CD4-positive, alpha-beta T cell (primary cell): ENCODE measurements around the gene FLT1. TPM values are rescaled to one million over a fixed set of nuclear protein-coding genes. Genes with fewer than 3 reads are reported as not detected.

Experiments used
- ATAC-seq: fragments of 200-7000 bp; cut with Tn5 transposase; one replicate; pipeline ENCODE4 v1.10.0; 2022; ENCODE audit warnings: mild to moderate bottlenecking; ENCODE audit not compliant: poor library complexity
- CTCF ChIA-PET: fragments of 350-600 bp; sonication (Branson Sonifier 250); formaldehyde crosslinking; loops from one replicate; lab custom pipeline; 2021; ENCODE audit warnings: antibody characterized with exemption, inconsistent platforms; lab: Charles Lee
- POLR2A ChIA-PET: fragments of 350-600 bp; sonication (Branson Sonifier 250); formaldehyde crosslinking; loops from one replicate; lab custom pipeline; 2021; ENCODE audit warnings: antibody characterized with exemption, inconsistent platforms; lab: Charles Lee
- DNase-seq, 14 experiments: peaks; one replicate each; pipeline ENCODE4 v3.0.0-alpha.2; 2013 to 2020; ENCODE audit warnings: mixed read lengths in 2 of 14
- H3K27ac ChIP-seq, 2 donors: one replicate each; pipeline versions ENCODE4 v1.5.1 to v1.7.0; 2013; ENCODE audit warnings: low read length in 2 of 2, low read depth in 1 of 2, mild to moderate bottlenecking in 1 of 2
- H3K27me3 ChIP-seq, 2 experiments: 1 replicate in 1 of 2; 2 replicates in 1 of 2; pipeline versions ENCODE4 v1.6.1 to v1.7.0; 2013; ENCODE audit warnings: low read length in 2 of 2, control low read depth in 1 of 2, mild to moderate bottlenecking in 1 of 2, moderate library complexity in 1 of 2; ENCODE audit not compliant: insufficient read depth in 2 of 2, control insufficient read depth in 1 of 2
- H3K36me3 ChIP-seq: one replicate; pipeline ENCODE4 v1.6.1; 2013; ENCODE audit warnings: low read length, control low read depth; ENCODE audit not compliant: insufficient read depth
- H3K4me1 ChIP-seq: one replicate; pipeline ENCODE4 v1.6.1; 2013; ENCODE audit warnings: low read length, control low read depth; ENCODE audit not compliant: insufficient read depth
- H3K4me3 ChIP-seq: one replicate; pipeline ENCODE4 v1.5.1; 2013; ENCODE audit warnings: mild to moderate bottlenecking, low read length, moderate library complexity
- H3K9me3 ChIP-seq, 2 experiments: 1 replicate in 1 of 2; 2 replicates in 1 of 2; pipeline versions ENCODE4 v1.6.1 to v1.7.0; 2013; ENCODE audit warnings: low read length in 2 of 2, mild to moderate bottlenecking in 2 of 2, control low read depth in 1 of 2, moderate library complexity in 1 of 2; ENCODE audit not compliant: control insufficient read depth in 1 of 2, insufficient read depth in 1 of 2
- H3K27ac Mint-ChIP-seq: one replicate; pipeline ENCODE4 v1.8.0; 2020; ENCODE audit warnings: mixed read lengths
- H3K27me3 Mint-ChIP-seq: one replicate; pipeline ENCODE4 v1.8.0; 2021; ENCODE audit warnings: mixed read lengths
- H3K36me3 Mint-ChIP-seq: one replicate; pipeline ENCODE4 v1.8.0; 2021; ENCODE audit warnings: low read depth, mixed read lengths
- H3K4me1 Mint-ChIP-seq: one replicate; pipeline ENCODE4 v1.8.0; 2021; ENCODE audit warnings: low read depth, mixed read lengths
- H3K4me3 Mint-ChIP-seq: one replicate; pipeline ENCODE4 v1.8.0; 2020; ENCODE audit warnings: mild to moderate bottlenecking, mixed read lengths
- H3K9me3 Mint-ChIP-seq: one replicate; pipeline ENCODE4 v1.8.0; 2020; ENCODE audit warnings: mixed read lengths
- intact Hi-C, 2 experiments: fragments of 100-400 bp; cut with DNase I in 1 of 2; cut with micrococcal nuclease in 1 of 2; formaldehyde crosslinking; loops; one replicate each; pipeline versions ENCODE4 v1.15.1 to v1.9.0; 2023 to 2025; cut with DNase I, micrococcal nuclease
- total RNA-seq, 174 experiments: library from RNA in 2 of 174; stranded (reverse) in 2 of 174; gene quantifications; one replicate each; pipeline ENCODE4 v1.2.3 and lab custom pipeline; 2021 to 2026
- TF ChIP-seq, protein P1 (sequence below): fragments of 200-600 bp; IDR thresholded peaks from one replicate; pipeline ENCODE4 v1.8.0; 2022; ENCODE audit warnings: antibody characterized with exemption, mild to moderate bottlenecking

Gene FLT1
- total RNA-seq, 2 experiments from 2014 or later, result 1.1 to 1.2 TPM

GRCh38 chr13:28485551-28485950 lies 9.4 kb downstream of the FLT1 start:
- intact Hi-C loops, result no loop called here
- DNase-seq (no peak), ATAC-seq (no peak)
- Histone ChIP-seq H3K27me3 (peaks cover 4 to 5% of the 10 kb centered on the region in 2 experiments), H3K4me3 (no peak overlapping the region), H3K4me1 (no peaks in the 10 kb centered on the region), H3K9me3 (no peaks in the 10 kb centered on the region), H3K27ac (no peak overlapping the region), H3K36me3 (no peaks in the 10 kb centered on the region)
- ChIA-PET POLR2A (no interaction called here), CTCF (no interaction called here)
- Mint-ChIP-seq H3K27ac (no peak overlapping the region), H3K27me3 (peaks cover 29% of the 10 kb centered on the region), H3K36me3 (no peaks in the 10 kb centered on the region), H3K4me1 (no peaks in the 10 kb centered on the region), H3K9me3 (no peaks in the 10 kb centered on the region), H3K4me3 (no peak overlapping the region)
- TF ChIP-seq, protein P1, sequence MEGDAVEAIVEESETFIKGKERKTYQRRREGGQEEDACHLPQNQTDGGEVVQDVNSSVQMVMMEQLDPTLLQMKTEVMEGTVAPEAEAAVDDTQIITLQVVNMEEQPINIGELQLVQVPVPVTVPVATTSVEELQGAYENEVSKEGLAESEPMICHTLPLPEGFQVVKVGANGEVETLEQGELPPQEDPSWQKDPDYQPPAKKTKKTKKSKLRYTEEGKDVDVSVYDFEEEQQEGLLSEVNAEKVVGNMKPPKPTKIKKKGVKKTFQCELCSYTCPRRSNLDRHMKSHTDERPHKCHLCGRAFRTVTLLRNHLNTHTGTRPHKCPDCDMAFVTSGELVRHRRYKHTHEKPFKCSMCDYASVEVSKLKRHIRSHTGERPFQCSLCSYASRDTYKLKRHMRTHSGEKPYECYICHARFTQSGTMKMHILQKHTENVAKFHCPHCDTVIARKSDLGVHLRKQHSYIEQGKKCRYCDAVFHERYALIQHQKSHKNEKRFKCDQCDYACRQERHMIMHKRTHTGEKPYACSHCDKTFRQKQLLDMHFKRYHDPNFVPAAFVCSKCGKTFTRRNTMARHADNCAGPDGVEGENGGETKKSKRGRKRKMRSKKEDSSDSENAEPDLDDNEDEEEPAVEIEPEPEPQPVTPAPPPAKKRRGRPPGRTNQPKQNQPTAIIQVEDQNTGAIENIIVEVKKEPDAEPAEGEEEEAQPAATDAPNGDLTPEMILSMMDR, result no peak

DNA sequence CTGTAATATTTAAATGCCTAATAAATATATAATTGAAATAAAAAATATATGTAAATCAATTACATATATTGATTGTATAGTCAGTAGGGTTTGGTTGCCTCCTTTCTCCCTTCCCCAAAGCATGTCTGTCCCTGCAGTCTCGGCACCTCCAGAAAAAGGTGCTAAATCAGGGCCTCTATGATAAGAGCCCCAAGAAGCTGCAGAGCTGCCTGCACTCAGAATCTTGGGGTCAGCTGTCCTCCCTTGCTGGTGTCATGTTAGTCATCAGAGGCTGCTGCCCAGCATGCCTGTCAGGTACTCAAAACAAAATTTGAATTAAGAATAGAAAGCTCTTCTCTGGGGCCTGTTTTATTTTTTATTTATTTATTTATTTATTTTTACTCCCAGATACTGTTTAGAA lies 9.8 kb downstream of the FLT1 start:
- Mint-ChIP-seq H3K27ac (no peak overlapping the region), H3K4me1 (no peaks in the 10 kb centered on the region), H3K36me3 (no peaks in the 10 kb centered on the region), H3K27me3 (peaks cover 25% of the 10 kb centered on the region), H3K9me3 (no peaks in the 10 kb centered on the region), H3K4me3 (no peak overlapping the region)
- Histone ChIP-seq H3K27ac (no peak overlapping the region), H3K9me3 (no peaks in the 10 kb centered on the region), H3K27me3 (peaks cover 0 to 2% of the 10 kb centered on the region in 2 experiments), H3K4me1 (no peaks in the 10 kb centered on the region), H3K36me3 (no peaks in the 10 kb centered on the region), H3K4me3 (no peak overlapping the region)
- TF ChIP-seq, protein P1, result no peak
- intact Hi-C loops, result no loop called here
- no peak for ATAC-seq
- POLR2A ChIA-PET, result no interaction called here
- CTCF ChIA-PET, result no interaction called here
- DNase-seq, result no peak

- DNase-seq (no peak), ATAC-seq (no peak)
- no peaks in the 10 kb centered on the region for H3K4me1 ChIP-seq
- peaks cover 11% of the 10 kb centered on the region for H3K27me3 Mint-ChIP-seq
- CTCF ChIA-PET, result interaction anchor here (1.5 kb wide), 1 partner anchor 9 kb away, joined by 4 read pairs; no protein-coding TSS in a partner anchor
- no peaks in the 10 kb centered on the region for H3K36me3 ChIP-seq
- no peaks in the 10 kb centered on the region for H3K27me3 ChIP-seq
- H3K4me1 Mint-ChIP-seq, result no peaks in the 10 kb centered on the region
- intact Hi-C loops, result no loop called here
- no peaks in the 10 kb centered on the region for H3K9me3 Mint-ChIP-seq
- no peak overlapping the region for H3K27ac ChIP-seq
- H3K9me3 ChIP-seq, result no peaks in the 10 kb centered on the region
- H3K4me3 Mint-ChIP-seq, result no peak overlapping the region
- POLR2A ChIA-PET, result no interaction called here
- TF ChIP-seq, protein P1, result no peak
- H3K4me3 ChIP-seq, result no peak overlapping the region
- H3K27ac Mint-ChIP-seq, result no peak overlapping the region
- no peaks in the 10 kb centered on the region for H3K36me3 Mint-ChIP-seq
These were observed 11.5 kb downstream of the FLT1 start for GRCh38 chr13:28483313-28483931.
